HG03439 (cell line): ENCODE measurements around the gene SRD5A1.

Source experiments
- ATAC-seq: cut with Tn5 transposase; IDR thresholded peaks from one replicate; pipeline ENCODE4 v1.9.1; 2021; ENCODE audit warnings: mild to moderate bottlenecking, moderate library complexity; ENCODE audit not compliant: unreplicated experiment

SRD5A1 gene

GRCh38 chr5:6603643-6604042, 29.6 kb upstream of the SRD5A1 start:
- ATAC-seq = no peak

- no peak for ATAC-seq
These were observed 28.9 kb upstream of the SRD5A1 start for GRCh38 chr5:6604341-6604740.

- ATAC-seq = no peak
These were observed 28.3 kb upstream of the SRD5A1 start for GRCh38 chr5:6604946-6605345.

GRCh38 chr5:6606884-6607558, 26.2 kb upstream of the SRD5A1 start:
- ATAC-seq = no peak

- no peak for ATAC-seq
These were observed 25.7 kb upstream of the SRD5A1 start for GRCh38 chr5:6607559-6607936.

GRCh38 chr5:6608016-6608415, 25.2 kb upstream of the SRD5A1 start:
- ATAC-seq = no peak

- ATAC-seq = no peak
These were observed 21.6 kb upstream of the SRD5A1 start for GRCh38 chr5:6611334-6612256.

- ATAC-seq = no peak
These were observed 18.0 kb upstream of the SRD5A1 start for GRCh38 chr5:6615034-6615815.

GRCh38 chr5:6616632-6617031, 16.6 kb upstream of the SRD5A1 start:
- no peak for ATAC-seq

GRCh38 chr5:6623228-6623627, 10.0 kb upstream of the SRD5A1 start:
- ATAC-seq = no peak

GRCh38 chr5:6623941-6624340, 9.3 kb upstream of the SRD5A1 start:
- no peak for ATAC-seq

- no peak for ATAC-seq
These were observed 6.7 kb upstream of the SRD5A1 start for GRCh38 chr5:6626508-6626907.

- no peak for ATAC-seq
These were observed 1.8 kb upstream of the SRD5A1 start for GRCh38 chr5:6631441-6631840.

- ATAC-seq = peak; percentile 31
These were observed 834 bp upstream of the SRD5A1 start for GRCh38 chr5:6632324-6632887.

GRCh38 chr5:6633469-6634245, 417 bp downstream of the SRD5A1 start:
- peak; percentile 46 for ATAC-seq

GRCh38 chr5:6634306-6634705, 1.1 kb downstream of the SRD5A1 start:
- ATAC-seq = no peak

- no peak for ATAC-seq
These were observed 1.7 kb downstream of the SRD5A1 start for GRCh38 chr5:6634788-6635430.

- ATAC-seq = no peak
These were observed 3.1 kb downstream of the SRD5A1 start for GRCh38 chr5:6636293-6636692.

GRCh38 chr5:6637022-6637421, 3.8 kb downstream of the SRD5A1 start:
- no peak for ATAC-seq

GRCh38 chr5:6637590-6637989, 4.3 kb downstream of the SRD5A1 start:
- ATAC-seq = no peak
